HUES6 (cell line): ENCODE data around the gene KRTAP20-4.

Experiments
- H3K27ac ChIP-seq: 2 replicates; pipeline ENCODE4 v1.7.0; 2013; ENCODE audit warnings: low read depth, mild to moderate bottlenecking, low read length, inconsistent platforms
- H3K27me3 ChIP-seq: 2 replicates; pipeline ENCODE4 v1.6.1; 2013; ENCODE audit warnings: low read length; ENCODE audit not compliant: control insufficient read depth, insufficient read depth
- H3K36me3 ChIP-seq: 2 replicates; pipeline ENCODE4 v1.6.1; 2013; ENCODE audit warnings: low read length; ENCODE audit not compliant: control insufficient read depth, insufficient read depth
- H3K4me1 ChIP-seq: 2 replicates; pipeline ENCODE4 v1.6.1; 2013; ENCODE audit warnings: low read length; ENCODE audit not compliant: control insufficient read depth, insufficient read depth
- H3K4me3 ChIP-seq: 2 replicates; pipeline ENCODE4 v1.5.1; 2013; ENCODE audit warnings: low read depth, low read length
- H3K9ac ChIP-seq: one replicate; pipeline ENCODE4 v1.6.1; 2013; ENCODE audit warnings: mild to moderate bottlenecking, low read length
- H3K9me3 ChIP-seq: 2 replicates; pipeline ENCODE4 v1.6.1; 2013; ENCODE audit warnings: low read depth, low read length; ENCODE audit not compliant: control insufficient read depth, insufficient read depth

Gene KRTAP20-4

GRCh38 chr21:30646904-30647414, 26.5 kb downstream of the KRTAP20-4 start:
- no peaks in the 10 kb centered on the region for H3K36me3 ChIP-seq
- no peaks in the 10 kb centered on the region for H3K9me3 ChIP-seq
- H3K27me3 ChIP-seq = no peaks in the 10 kb centered on the region; the same call in 1 of the 2 replicates
- H3K9ac ChIP-seq = no peak overlapping the region
- H3K4me3 ChIP-seq = no peak overlapping the region
- H3K4me1 ChIP-seq = no peaks in the 10 kb centered on the region
- H3K27ac ChIP-seq = no peak overlapping the region

- H3K27ac ChIP-seq = no peak overlapping the region
These were observed 32.5 kb downstream of the KRTAP20-4 start for GRCh38 chr21:30652891-30653290.

GRCh38 chr21:30668776-30669175, 48.3 kb downstream of the KRTAP20-4 start:
- Histone ChIP-seq H3K9me3 (peaks cover 14% of the 10 kb centered on the region; the same call in 1 of the 2 replicates), H3K27me3 (no peaks in the 10 kb centered on the region), H3K9ac (no peak overlapping the region), H3K27ac (no peak overlapping the region), H3K4me1 (no peaks in the 10 kb centered on the region), H3K36me3 (no peaks in the 10 kb centered on the region), H3K4me3 (no peak overlapping the region)

More at GRCh38 chr21:30652891-30653290, 32.5 kb downstream of the KRTAP20-4 start:
- Histone ChIP-seq H3K36me3 (no peaks in the 10 kb centered on the region), H3K4me3 (no peak overlapping the region), H3K9ac (no peak overlapping the region), H3K9me3 (no peaks in the 10 kb centered on the region), H3K27me3 (no peaks in the 10 kb centered on the region; the same call in 1 of the 2 replicates), H3K4me1 (no peaks in the 10 kb centered on the region)
